ENCODE measurements around the gene CDK5RAP1.

Gene CDK5RAP1

DNA sequence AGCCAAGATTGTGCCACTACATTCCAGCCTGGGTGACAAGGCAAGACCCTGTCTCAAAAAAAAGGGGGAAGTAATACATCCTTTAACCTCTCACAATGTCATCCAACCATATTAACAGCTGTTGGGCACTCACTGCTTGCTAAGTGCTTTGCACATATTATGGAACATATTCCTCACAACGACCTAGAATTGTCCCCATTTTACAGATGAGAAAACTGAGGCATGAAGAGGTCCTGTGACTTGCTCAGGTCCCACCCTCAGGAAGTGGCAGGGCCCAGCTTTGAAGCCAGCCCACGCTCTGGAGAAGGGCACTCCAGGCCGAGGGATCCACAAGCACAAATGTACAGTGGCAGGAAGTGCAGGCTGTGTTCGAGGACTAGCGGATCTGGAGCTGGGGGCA lies 85.0 kb downstream of the CDK5RAP1 start:
- ChIA-PET CTCF (no interaction called here), POLR2A (no interaction called here)
- no peak for DNase-seq (ENCODE audit: extremely low spot score)
- TF ChIP-seq L3MBTL2 (conservative IDR thresholded peaks at IDR 0.05) (no peak), TARDBP (IDR thresholded peaks at IDR 0.05) (no peak), FOXK2 (IDR thresholded peaks at IDR 0.05) (no peak), CTBP1 (IDR thresholded peaks at IDR 0.05; ENCODE audit: borderline replicate concordance) (no peak), HDGF (IDR thresholded peaks at IDR 0.05; ENCODE audit: borderline replicate concordance) (no peak)

DNA sequence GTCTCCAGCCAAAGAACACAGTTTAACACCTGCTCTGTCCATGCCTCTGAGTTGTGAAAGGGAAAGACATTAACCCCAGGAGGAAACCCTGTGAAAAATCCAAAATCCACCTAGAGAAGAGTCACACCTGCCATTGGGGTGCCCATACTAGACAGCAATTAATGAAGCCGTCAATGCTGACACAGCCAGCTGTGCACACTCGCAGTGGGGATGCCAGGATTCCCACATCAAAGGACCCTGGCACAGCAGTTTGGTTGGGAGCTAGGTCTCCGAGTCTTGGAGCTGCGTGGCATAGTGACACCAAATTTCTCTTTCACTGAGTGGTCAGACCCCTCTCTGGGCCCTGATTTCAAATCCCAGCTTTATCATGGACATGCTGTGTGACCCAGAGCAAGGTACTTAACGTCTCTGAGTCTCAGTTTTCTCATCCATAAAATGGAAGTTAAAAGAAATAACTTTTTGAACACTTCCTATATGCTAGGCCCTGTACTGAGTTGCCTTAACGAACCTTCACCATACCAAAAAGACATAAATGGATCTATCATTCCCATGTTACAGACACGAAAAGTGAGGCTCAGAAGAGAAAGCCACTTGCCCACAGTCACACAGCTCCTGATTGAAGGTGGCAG lies 87.5 kb downstream of the CDK5RAP1 start:
- no peak for TF ChIP-seq SUZ12 (IDR thresholded peaks at IDR 0.05)
- no peak for TF ChIP-seq ELF4 (IDR thresholded peaks at IDR 0.05)
- no peak for TF ChIP-seq SP1 (IDR thresholded peaks at IDR 0.05)
- TF ChIP-seq LEF1 (IDR thresholded peaks at IDR 0.05; ENCODE audit: borderline replicate concordance) = no peak
- no peak for TF ChIP-seq ZNF384 (IDR thresholded peaks at IDR 0.05)
- TF ChIP-seq ARNT (IDR thresholded peaks at IDR 0.05) = no peak
- TF ChIP-seq CTBP1 (IDR thresholded peaks at IDR 0.05; ENCODE audit: borderline replicate concordance) = no peak
- TF ChIP-seq NFRKB (IDR thresholded peaks at IDR 0.05) = no peak
- POLR2A ChIA-PET = no interaction called here

GRCh38 chr20:33312583-33312982 lies 88.7 kb downstream of the CDK5RAP1 start:
- no peak for TF ChIP-seq BHLHE40 (IDR thresholded peaks at IDR 0.05; ENCODE audit: borderline replicate concordance)
- TF ChIP-seq HDGF (IDR thresholded peaks at IDR 0.05; ENCODE audit: borderline replicate concordance) = no peak
- TF ChIP-seq NFRKB (IDR thresholded peaks at IDR 0.05) = no peak
- TF ChIP-seq SP1 (IDR thresholded peaks at IDR 0.05) = no peak
- no peak for TF ChIP-seq CTBP1 (IDR thresholded peaks at IDR 0.05; ENCODE audit: borderline replicate concordance)
- no peak for TF ChIP-seq LEF1 (IDR thresholded peaks at IDR 0.05; ENCODE audit: borderline replicate concordance)
- TF ChIP-seq SUZ12 (IDR thresholded peaks at IDR 0.05) = no peak
- TF ChIP-seq ELF4 (IDR thresholded peaks at IDR 0.05) = no peak
- POLR2A ChIA-PET = no interaction called here
- no peak for DNase-seq (ENCODE audit: extremely low spot score)
- CTCF ChIA-PET = no interaction called here

More for the DNA sequence above, 87.5 kb downstream of the CDK5RAP1 start:
- no peak for DNase-seq (ENCODE audit: extremely low spot score)
- CTCF ChIA-PET = no interaction called here

GRCh38 chr20:33311996-33312395 lies 89.3 kb downstream of the CDK5RAP1 start:
- ChIA-PET POLR2A (no interaction called here), CTCF (no interaction called here)
- no peak for TF ChIP-seq FOXA1 (IDR thresholded peaks at IDR 0.05)
- TF ChIP-seq SUZ12 (IDR thresholded peaks at IDR 0.05) = no peak
- TF ChIP-seq L3MBTL2 (conservative IDR thresholded peaks at IDR 0.05) = no peak
- no peak for TF ChIP-seq PKNOX1 (IDR thresholded peaks at IDR 0.05)
- TF ChIP-seq ZNF384 (IDR thresholded peaks at IDR 0.05) = no peak
- TF ChIP-seq NFRKB (IDR thresholded peaks at IDR 0.05) = no peak
- TF ChIP-seq SP1 (IDR thresholded peaks at IDR 0.05) = no peak
- no peak for TF ChIP-seq HDGF (IDR thresholded peaks at IDR 0.05; ENCODE audit: borderline replicate concordance)
- no peak for TF ChIP-seq FOXK2 (IDR thresholded peaks at IDR 0.05)
- no peak for TF ChIP-seq CTBP1 (IDR thresholded peaks at IDR 0.05; ENCODE audit: borderline replicate concordance)
- DNase-seq (ENCODE audit: extremely low spot score) = no peak

GRCh38 chr20:33311011-33311410 lies 90.3 kb downstream of the CDK5RAP1 start:
- POLR2A ChIA-PET = no interaction called here
- CTCF ChIA-PET = no interaction called here
- TF ChIP-seq SP1 (IDR thresholded peaks at IDR 0.05) = no peak
- no peak for TF ChIP-seq SUZ12 (IDR thresholded peaks at IDR 0.05)
- no peak for TF ChIP-seq FOXM1 (IDR thresholded peaks at IDR 0.05; ENCODE audit: borderline replicate concordance)
- TF ChIP-seq HDGF (IDR thresholded peaks at IDR 0.05; ENCODE audit: borderline replicate concordance) = no peak
- TF ChIP-seq BHLHE40 (IDR thresholded peaks at IDR 0.05; ENCODE audit: borderline replicate concordance) = no peak
- TF ChIP-seq FOXA1 (IDR thresholded peaks at IDR 0.05) = no peak
- no peak for TF ChIP-seq LEF1 (IDR thresholded peaks at IDR 0.05; ENCODE audit: borderline replicate concordance)
- TF ChIP-seq FOXK2 (IDR thresholded peaks at IDR 0.05) = no peak
- no peak for TF ChIP-seq NFRKB (IDR thresholded peaks at IDR 0.05)
- TF ChIP-seq CTBP1 (IDR thresholded peaks at IDR 0.05; ENCODE audit: borderline replicate concordance) = no peak
- TF ChIP-seq L3MBTL2 (conservative IDR thresholded peaks at IDR 0.05) = no peak
- no peak for TF ChIP-seq ZNF384 (IDR thresholded peaks at IDR 0.05)
- DNase-seq (ENCODE audit: extremely low spot score) = no peak

GRCh38 chr20:33310327-33310899 lies 90.9 kb downstream of the CDK5RAP1 start:
- CTCF ChIA-PET = no interaction called here
- POLR2A ChIA-PET = no interaction called here
- DNase-seq (ENCODE audit: extremely low spot score) = no peak

GRCh38 chr20:33309631-33310030 lies 91.7 kb downstream of the CDK5RAP1 start:
- TF ChIP-seq FOXK2 (IDR thresholded peaks at IDR 0.05) (no peak), NFRKB (IDR thresholded peaks at IDR 0.05) (no peak), CTBP1 (IDR thresholded peaks at IDR 0.05; ENCODE audit: borderline replicate concordance) (no peak), ZNF384 (IDR thresholded peaks at IDR 0.05) (no peak), FOXA1 (IDR thresholded peaks at IDR 0.05) (no peak), L3MBTL2 (conservative IDR thresholded peaks at IDR 0.05) (no peak), ELF4 (IDR thresholded peaks at IDR 0.05) (no peak), SUZ12 (IDR thresholded peaks at IDR 0.05) (no peak), HDGF (IDR thresholded peaks at IDR 0.05; ENCODE audit: borderline replicate concordance) (no peak)
- ChIA-PET POLR2A (no interaction called here), CTCF (no interaction called here)
- DNase-seq (ENCODE audit: extremely low spot score) = no peak

More at GRCh38 chr20:33310327-33310899, 90.9 kb downstream of the CDK5RAP1 start:
- TF ChIP-seq LEF1 (IDR thresholded peaks at IDR 0.05; ENCODE audit: borderline replicate concordance) (no peak), FOXM1 (IDR thresholded peaks at IDR 0.05; ENCODE audit: borderline replicate concordance) (no peak), CTBP1 (IDR thresholded peaks at IDR 0.05; ENCODE audit: borderline replicate concordance) (no peak), BHLHE40 (IDR thresholded peaks at IDR 0.05; ENCODE audit: borderline replicate concordance) (no peak), HDGF (IDR thresholded peaks at IDR 0.05; ENCODE audit: borderline replicate concordance) (no peak), SUZ12 (IDR thresholded peaks at IDR 0.05) (no peak), ELF4 (IDR thresholded peaks at IDR 0.05) (no peak)
